DMS53 treated with DMSO at 0.1 percent for 48 hours (cell line): Measurements from ENCODE around the gene KIFC1.
"Not testable (repeated sequence)": the region's sequence is repeated elsewhere in the genome, so short reads cannot be mapped to it uniquely, and the experiment has no call there.

Experiments used
- DNase-seq: peaks from one replicate; lab custom pipeline; 2025; ENCODE audit not compliant: unreplicated experiment; lab: John Stamatoyannopoulos, UW

KIFC1 gene

GRCh38 chr6:33391278-33391921 lies at the start of gene KIFC1:
Gene KIFC1, plus strand, starts transcription at chr6:33391823. Its CDS starts 163 bp downstream, at chr6:33391986.
- peak; percentile 100 for DNase-seq

GRCh38 chr6:33343606-33343952 lies 48.0 kb upstream of the KIFC1 start:
- not testable (repeated sequence) for DNase-seq

GRCh38 chr6:33343953-33344611 lies 47.5 kb upstream of the KIFC1 start:
- no peak for DNase-seq

GRCh38 chr6:33344701-33345697 lies 46.6 kb upstream of the KIFC1 start:
- DNase-seq: peak; percentile 62

GRCh38 chr6:33346972-33347371 lies 44.7 kb upstream of the KIFC1 start:
- not testable (repeated sequence) for DNase-seq

- no peak for DNase-seq
Observed at GRCh38 chr6:33347816-33348215, 43.8 kb upstream of the KIFC1 start.

- DNase-seq: not testable (repeated sequence)
Observed at GRCh38 chr6:33355860-33356259, 35.8 kb upstream of the KIFC1 start.

GRCh38 chr6:33356295-33356694 lies 35.3 kb upstream of the KIFC1 start:
- no peak for DNase-seq

- DNase-seq: not testable (repeated sequence)
Observed at GRCh38 chr6:33357160-33357871, 34.3 kb upstream of the KIFC1 start.

GRCh38 chr6:33359331-33359730 lies 32.3 kb upstream of the KIFC1 start:
- no peak for DNase-seq

GRCh38 chr6:33363486-33363885 lies 28.1 kb upstream of the KIFC1 start:
- not testable (repeated sequence) for DNase-seq

GRCh38 chr6:33364475-33365205 lies 27.0 kb upstream of the KIFC1 start:
- DNase-seq: peak; percentile 73

GRCh38 chr6:33365206-33365971 lies 26.2 kb upstream of the KIFC1 start:
- not testable (repeated sequence) for DNase-seq

- no peak for DNase-seq
Observed at GRCh38 chr6:33367009-33367714, 24.5 kb upstream of the KIFC1 start.

GRCh38 chr6:33367715-33368025 lies 24.0 kb upstream of the KIFC1 start:
- DNase-seq: not testable (repeated sequence)

- not testable (repeated sequence) for DNase-seq
Observed at GRCh38 chr6:33371901-33372300, 19.7 kb upstream of the KIFC1 start.

GRCh38 chr6:33372526-33373123 lies 19.0 kb upstream of the KIFC1 start:
- DNase-seq: no peak
